RCC 7860 (cell line): ENCODE data around the gene FOXN3.

Experiments used
- DNase-seq: peaks from one replicate; pipeline ENCODE4 v3.0.0-alpha.2; 2015; ENCODE audit warnings: low spot score
- FAIRE-seq: peaks from 2 replicates; lab custom pipeline; 2012; peaks lifted over from hg19 to GRCh38; lab: Jason Lieb, UNC

Gene FOXN3

GRCh38 chr14:89340200-89341181, 76.5 kb downstream of the FOXN3 start:
- no peak for FAIRE-seq
- DNase-seq: no peak

GRCh38 chr14:89339579-89339978, 77.5 kb downstream of the FOXN3 start:
- DNase-seq: no peak
- FAIRE-seq: no peak

- DNase-seq (no peak), FAIRE-seq (no peak)
Observed at GRCh38 chr14:89339158-89339557, 77.9 kb downstream of the FOXN3 start.

- DNase-seq: no peak
Observed at GRCh38 chr14:89336338-89336737, 80.7 kb downstream of the FOXN3 start.

GRCh38 chr14:89332031-89332430, 85.0 kb downstream of the FOXN3 start:
- DNase-seq (no peak), FAIRE-seq (no peak)

More at GRCh38 chr14:89336338-89336737, 80.7 kb downstream of the FOXN3 start:
- no peak for FAIRE-seq

- no peak for FAIRE-seq
- DNase-seq: no peak
Observed at GRCh38 chr14:89331398-89331797, 85.6 kb downstream of the FOXN3 start.

GRCh38 chr14:89330236-89331002, 86.6 kb downstream of the FOXN3 start:
- DNase-seq: no peak
- no peak for FAIRE-seq

GRCh38 chr14:89327771-89328212, 89.2 kb downstream of the FOXN3 start:
- FAIRE-seq (no peak), DNase-seq (no peak)

GRCh38 chr14:89325959-89326358, 91.1 kb downstream of the FOXN3 start:
- FAIRE-seq (no peak), DNase-seq (no peak)

GRCh38 chr14:89325299-89325883, 91.6 kb downstream of the FOXN3 start:
- no peak for FAIRE-seq
- DNase-seq: no peak

GRCh38 chr14:89324501-89325298, 92.3 kb downstream of the FOXN3 start:
- FAIRE-seq: no peak
- no peak for DNase-seq

GRCh38 chr14:89320381-89321000, 96.5 kb downstream of the FOXN3 start:
- DNase-seq (no peak), FAIRE-seq (no peak)

GRCh38 chr14:89319687-89320086, 97.3 kb downstream of the FOXN3 start:
- FAIRE-seq (no peak), DNase-seq (no peak)

- no peak for FAIRE-seq
- no peak for DNase-seq
Observed at GRCh38 chr14:89317051-89317691, 99.9 kb downstream of the FOXN3 start.

- no peak for DNase-seq
- no peak for FAIRE-seq
Observed at GRCh38 chr14:89315493-89316470, 101.3 kb downstream of the FOXN3 start.

GRCh38 chr14:89314274-89314673, 102.8 kb downstream of the FOXN3 start:
- DNase-seq (no peak), FAIRE-seq (no peak)

GRCh38 chr14:89312932-89313331, 104.1 kb downstream of the FOXN3 start:
- no peak for FAIRE-seq
- no peak for DNase-seq

- FAIRE-seq: no peak
Observed at GRCh38 chr14:89310211-89310610, 106.8 kb downstream of the FOXN3 start.

More at GRCh38 chr14:89310211-89310610, 106.8 kb downstream of the FOXN3 start:
- no peak for DNase-seq
